Stimulated activated CD4-positive, alpha-beta T cell treated with anti-CD3 and anti-CD28 coated beads, Interleukin-1b, Interleukin-23, amount 100 ng/mL, for 24 hours (primary cell): ENCODE data around the gene CROCC2.
"Not testable (repeated sequence)": the region's sequence is repeated elsewhere in the genome, so short reads cannot be mapped to it uniquely, and the experiment has no call there.

Experiments used
- DNase-seq, 4 experiments: peaks; one replicate each; pipeline ENCODE4 v3.0.0-alpha.2; 2020; ENCODE audit warnings: low read depth in 4 of 4, low spot score in 1 of 4

Gene CROCC2

DNA sequence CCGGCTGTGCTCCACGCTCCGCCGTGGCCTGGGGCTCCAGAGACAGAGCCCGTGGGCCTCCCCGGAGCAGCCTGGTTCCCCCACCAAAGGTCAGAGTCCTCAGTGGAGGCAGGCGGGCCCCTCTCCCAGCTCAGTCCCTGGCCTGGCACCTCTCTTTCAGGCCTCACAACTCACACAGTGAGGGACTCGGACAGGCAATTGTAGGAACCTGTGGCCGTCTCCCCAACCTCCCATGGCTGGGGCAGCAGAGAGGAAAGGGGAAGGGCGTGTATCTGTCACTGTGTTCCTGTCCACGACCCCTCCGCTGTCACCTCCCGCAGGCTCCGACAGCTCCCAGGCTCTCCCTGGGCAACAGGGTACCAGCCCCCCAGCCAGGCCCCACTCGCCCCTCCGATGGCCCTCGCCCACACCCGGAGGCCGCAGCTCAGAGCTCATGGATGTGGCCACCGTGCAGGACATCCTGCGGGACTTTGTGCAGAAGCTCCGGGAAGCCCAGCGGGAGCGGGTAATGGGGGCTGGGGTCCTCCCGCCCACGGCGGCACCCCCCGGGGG lies 59.8 kb downstream of the CROCC2 start:
- DNase-seq: no peak

DNA sequence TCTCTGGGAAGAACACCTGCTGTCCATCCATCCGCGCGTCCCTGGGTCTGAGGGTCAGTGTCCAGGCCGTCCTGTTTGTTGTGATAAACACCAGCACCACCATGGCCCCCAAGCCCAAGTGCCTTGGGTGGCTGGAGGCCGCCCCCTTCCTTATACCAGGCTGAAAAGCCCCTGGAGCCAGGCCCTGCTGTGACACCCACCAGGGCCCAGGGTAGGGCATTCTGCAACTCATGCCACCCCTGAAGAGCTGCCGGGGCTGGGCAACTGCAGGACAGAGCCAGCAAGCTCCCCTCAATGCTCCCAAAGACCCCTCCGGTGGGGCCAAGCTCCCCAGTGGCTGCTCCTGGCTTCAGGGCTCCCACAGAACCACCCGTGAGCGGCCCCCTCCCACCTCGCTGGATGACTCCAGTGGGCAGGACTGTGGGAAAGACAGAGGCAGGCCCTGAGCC lies 60.3 kb downstream of the CROCC2 start:
- DNase-seq: no peak

DNA sequence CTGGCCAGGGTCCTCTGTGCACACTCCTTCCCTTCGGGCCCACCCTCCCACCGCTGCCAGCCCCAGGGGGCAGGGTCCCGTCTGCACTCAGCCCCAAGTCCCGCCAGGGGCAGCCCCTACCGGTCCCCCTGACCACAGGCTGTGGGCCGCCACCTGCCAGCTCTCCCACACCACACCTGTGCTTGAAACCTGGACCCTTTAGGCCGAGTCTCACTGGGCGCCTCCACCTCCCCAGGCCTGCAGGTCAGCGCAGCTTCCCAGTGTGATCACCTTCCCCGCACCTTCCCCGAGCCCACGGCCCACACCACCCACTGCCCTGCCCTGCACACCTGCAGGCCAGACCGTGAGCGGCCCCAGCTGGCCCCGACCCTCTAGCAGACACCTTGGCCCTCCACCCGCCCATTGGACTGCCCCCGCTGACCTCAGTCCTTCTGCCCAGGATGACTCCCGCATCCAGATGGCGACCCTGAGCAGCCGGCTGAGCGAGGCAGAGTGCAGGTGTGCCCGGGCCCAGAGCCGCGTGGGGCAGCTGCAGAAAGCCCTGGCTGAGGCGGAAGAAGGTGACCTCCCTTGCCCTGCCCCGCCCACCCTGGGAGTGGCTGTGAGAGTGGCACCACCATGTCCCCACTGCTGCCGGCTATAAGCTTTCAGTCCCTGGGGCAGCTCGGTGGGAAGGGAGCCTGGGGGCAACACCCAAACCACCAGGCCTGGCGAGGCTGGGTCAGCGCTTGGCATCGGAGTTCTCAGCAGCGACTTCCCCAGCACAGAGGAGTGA lies 61.0 kb downstream of the CROCC2 start:
- no peak for DNase-seq

DNA sequence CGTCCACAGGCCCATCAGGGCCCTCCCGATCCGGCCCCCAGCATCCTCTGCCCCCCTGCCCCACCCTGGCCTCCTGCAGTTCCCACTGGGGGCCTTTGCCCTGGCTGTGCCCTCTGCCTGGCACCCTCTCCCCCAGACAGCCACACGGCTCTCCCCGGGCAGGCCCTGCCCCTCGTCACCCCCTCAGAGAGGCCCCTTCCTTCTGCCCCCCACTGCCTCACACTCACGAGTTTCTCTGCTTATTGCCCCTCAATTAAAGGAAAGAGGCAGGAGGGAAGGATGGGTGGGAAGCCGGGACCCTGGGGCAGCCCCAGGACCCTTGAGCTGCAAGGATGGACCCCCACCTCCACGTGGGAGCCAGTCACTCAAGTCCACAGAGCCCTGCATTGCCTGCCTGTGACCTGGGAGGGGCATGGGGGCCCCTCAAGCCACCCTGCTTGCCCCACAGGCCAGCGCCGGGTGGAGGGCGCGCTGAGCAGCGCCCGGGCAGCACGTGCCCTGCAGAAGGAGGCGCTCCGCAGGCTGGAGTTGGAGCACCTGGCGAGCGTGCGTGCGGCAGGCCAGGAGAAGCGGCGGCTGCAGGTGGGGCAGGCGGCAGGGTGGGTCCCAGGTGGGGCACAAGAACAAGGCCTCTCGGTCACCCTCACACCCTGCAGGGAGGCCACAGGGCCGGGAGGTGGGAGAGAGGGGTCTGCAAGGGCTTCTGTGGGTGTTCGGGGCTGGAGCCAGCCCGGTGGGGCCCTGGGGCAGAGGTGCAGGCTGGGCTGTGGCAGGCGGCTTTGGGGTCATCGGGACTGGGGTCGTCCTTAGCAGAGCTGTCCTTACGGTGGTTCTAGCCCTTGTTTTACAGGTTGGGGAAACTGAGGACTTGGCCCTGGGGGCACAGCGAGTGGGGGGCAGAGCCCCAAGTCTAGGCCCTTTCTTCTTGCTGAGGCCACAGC lies 61.8 kb downstream of the CROCC2 start:
- no peak for DNase-seq

DNA sequence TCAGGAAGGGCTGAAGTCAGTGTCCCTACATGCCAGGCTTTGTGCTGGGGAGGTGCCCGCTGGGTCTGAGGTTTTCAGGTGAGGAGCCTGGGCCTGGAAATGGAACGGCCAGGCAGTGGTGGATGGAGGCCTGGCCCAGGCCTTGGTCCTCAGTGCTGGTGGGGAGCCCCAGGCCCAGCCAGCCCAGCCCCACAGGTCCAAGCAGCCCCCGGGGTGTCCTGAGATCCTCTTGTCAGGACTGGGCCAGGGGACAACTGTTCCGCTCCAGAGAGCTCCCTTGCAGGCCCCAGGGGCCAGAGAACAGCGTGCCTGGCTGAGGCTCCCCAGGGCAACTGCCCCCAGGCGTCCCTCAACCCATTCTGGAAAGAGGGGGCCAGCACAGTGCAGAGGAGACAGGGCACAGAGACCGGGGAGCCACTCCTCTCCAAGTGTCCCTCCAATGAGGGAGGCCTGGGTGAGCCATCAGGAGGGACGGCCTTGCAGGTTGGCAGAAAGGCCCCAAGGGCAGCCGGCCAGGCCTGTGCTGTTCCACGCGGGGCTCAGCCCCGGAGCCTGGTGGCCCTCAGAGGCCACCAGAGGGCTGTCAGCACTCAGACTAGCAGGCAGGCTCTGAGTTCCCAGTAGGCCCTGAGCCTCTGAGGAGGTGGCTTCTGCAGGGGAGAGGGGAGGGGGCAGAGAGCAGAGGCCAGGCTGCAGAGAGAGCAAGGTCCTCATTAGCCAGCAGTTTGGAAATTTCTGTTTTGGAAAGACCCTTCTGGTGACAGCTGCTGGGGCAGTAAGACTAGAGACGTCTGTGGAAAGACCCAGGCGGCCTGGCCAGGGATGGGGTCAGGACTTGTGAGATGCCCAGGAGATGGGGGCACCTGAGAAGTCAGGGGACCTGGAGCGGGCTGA lies 62.8 kb downstream of the CROCC2 start:
- DNase-seq: no peak

DNA sequence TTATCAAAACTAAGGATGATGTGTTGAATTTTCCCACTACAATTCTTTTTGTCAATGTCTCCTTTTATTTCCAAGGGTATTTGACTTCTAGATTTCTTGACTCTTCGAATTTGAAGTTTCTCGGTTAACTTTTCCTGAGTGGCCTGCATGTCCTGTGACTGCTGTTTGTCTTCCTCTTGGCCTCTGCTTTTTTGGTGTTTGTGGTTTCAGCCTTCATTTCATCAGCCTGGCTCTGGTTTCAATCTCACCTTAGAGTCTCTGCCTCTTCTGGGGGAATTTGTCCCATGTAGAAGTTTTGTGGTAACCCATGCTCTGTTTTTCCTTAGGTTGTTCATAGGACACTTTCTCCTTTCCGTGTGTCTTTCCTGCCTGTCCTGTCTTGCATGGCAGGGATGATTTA lies 64.0 kb downstream of the CROCC2 start:
- no peak for DNase-seq

DNA sequence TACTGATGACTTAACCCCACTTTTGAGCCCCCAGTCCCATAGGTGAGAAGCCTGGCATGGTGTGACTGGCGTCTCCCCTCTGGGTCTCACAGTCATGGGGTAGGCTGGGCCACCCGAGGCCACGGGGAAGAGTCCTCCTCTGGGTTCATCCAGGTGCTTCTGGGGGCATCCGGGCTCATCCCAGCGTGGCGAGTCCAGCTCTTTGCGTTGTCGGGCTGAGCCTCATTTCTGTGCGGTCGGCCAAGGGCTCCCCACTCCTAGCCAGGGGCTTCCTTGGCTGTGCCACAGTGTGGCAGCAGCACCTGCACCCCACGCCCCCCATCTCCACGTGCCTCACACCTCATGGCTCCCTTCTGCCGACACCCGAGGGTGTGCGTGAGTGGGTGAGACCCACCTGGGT lies 64.7 kb downstream of the CROCC2 start:
- no peak for DNase-seq

DNA sequence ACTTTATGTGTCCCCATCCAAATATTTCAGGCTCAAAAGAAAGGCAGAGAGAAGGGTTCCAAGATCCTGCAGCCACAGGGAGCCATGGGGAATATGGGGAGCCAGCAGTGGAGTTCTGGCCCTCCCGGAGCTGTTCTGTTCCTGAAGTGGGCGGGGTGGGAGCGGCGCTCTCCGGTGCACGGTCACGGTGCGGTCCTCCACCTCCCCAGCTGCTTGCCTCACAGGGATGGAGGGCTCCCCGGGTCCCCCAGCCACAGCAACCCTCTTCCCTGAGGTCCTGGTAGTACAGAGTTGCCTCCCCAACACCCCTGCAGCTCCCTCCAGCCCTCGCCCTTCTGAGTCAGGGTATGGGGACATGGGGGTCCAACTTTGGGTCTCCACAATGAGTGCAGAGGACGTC lies 66.1 kb downstream of the CROCC2 start:
- DNase-seq: no peak

DNA sequence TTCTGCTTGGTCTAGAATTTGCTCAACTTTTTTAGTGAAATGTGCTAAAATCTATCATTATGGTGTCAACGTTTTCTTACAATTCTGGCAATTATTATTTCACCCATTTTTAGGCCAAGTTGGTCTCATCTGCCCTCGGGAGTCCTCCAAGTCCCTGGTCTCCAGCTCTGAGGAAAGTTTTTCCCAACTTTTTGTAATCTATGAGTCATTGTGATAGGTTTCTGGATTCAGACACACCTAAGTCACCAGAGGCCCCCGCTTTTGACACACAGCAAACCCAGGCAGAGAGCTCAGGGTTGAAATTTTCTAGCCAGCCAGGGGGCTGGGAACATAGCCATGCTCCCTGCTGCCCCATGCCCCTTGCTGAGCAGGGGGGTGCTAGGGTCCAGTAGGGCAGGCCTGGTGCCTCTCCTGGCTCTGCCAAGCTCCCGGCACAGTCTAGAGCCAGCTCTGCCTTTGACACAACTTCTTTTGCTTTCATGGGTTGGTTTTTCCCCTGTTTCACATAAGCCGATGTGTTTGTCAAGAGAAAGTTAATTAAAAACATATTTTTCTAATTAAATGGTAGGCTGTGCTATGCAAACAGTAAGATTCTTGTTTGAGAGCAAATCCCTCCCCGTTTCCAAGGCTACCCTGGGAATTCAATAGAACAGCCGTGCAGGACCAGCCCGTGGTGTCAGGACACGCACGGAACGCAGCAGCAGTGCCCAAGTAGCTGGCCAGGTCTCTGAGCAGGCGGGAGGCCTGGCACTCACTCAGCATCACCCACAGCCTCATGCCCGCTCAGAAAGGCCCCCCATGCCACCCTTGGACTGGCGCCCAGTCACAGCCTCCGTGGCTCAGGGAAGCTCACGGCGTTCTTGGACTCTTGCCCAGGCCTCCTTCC lies 66.7 kb downstream of the CROCC2 start:
- no peak for DNase-seq

DNA sequence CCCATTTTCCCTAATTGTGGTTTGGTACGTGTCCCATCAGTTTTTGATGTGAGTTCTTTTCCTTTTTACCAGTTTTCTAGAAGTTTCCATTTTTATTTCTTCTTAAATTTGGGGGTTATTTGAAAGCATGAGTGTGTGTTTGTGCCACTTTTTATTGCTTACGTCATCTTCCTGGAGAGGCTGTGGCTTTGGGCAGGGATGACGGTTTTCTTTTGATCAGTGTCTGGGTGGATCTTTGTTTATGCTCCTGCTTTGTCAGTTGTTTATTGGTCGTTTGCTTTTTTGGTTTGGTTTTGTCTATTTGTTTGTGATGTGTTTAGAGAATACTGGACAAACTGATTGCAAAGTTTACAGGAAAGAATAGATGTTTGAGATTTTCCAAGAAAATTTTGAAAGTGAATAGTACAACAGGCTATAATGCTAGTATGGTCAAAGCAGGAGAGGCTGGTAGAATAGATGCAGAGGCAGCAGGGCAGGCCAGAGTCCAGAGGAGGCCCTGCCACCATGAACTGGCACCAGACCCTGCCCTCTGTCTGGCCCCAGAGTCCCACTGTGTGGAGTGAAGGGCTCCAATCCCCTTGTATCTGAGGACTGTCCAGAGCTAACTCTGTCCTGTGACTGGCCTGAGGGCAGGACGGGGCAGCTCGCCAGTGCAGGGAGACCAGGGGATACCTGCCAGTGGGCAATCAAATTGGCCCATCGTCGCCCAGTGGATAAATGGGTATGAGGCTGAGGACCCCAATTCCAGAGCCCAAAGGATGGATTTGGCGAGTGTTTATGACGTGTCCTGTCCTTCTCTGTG lies 68.8 kb downstream of the CROCC2 start:
- no peak for DNase-seq

DNA sequence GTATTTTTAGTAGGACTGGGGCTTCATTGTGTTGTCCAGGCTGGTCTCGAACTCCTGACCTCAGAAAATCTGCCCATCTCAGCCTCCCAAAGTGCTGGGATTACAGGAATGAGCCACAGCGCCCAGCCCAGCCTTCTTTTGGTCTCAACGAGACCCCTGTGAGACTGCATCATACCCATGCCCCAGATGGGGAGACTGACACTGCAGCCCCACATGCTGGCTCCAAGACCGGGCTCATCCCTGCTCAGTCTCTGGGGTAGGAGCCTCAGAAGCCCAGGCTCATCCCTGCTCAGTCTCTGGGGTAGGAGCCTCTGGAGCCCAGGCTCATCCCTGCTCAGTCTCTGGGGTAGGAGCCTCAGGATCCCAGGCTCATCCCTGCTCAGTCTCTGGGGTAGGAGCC lies 69.8 kb downstream of the CROCC2 start:
- DNase-seq: not testable (repeated sequence)

DNA sequence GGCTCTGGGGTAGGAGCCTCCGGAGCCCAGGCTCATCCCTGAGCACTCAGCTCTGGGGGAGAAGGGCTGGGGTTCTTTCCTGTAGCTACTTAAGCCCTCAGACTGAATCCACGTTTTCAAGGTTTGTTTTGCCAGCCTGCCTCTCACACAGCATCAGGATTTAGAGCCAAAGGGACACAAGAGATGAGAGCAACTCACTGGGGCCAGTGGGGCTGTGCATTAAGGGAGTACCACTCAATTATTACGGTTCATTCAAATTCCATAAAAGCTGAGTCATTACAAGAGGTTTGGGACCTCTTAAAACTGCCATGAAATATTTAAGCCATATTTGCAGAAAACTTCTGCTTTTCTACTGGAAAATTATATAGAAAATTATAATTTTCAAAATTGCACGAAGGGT lies 75.1 kb downstream of the CROCC2 start:
- DNase-seq: no peak

DNA sequence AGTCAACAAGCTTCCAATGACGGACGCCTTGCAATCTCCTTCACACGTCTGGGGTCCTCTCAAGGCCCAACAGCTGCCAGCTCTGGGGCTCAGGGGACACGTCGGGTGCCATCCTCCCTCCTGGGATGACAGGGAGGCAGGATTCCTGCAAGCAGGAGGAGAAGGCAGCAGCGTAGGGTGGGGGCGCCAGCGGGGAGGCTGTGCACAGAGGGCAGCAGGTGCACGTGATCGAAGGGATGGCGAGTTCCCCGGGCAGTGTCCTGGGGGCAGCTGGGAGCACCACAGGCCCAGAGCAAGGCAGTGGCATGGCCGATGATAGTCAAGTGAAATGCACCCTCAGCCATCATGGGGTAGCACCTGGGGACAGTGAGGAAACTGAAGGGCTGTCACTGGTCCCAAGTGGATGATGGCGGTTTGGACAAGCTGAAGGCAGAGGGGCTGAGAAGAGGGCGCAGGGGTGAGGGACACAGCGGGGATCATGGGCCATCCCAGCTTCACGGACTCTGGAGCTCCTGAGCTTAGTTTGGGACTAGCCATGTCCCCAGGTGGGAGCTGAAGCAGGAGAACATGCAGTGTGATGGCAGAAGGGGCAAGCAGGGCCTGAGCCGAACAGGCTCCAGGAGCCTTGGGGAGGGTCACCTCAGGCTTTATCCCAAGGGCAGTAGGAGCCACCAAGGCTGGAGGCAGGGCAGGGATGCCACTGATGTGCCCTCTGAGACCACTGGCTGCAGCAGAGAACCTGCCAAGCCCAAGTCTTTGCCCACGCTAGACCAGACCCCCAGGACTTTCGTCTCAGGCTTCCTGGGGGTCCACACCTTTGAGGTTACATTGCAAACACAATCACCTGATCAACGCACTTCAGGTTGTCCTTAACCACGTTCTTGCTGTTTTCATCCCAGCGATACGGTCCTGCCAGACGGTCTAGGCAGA lies 76.0 kb downstream of the CROCC2 start:
- no peak for DNase-seq

DNA sequence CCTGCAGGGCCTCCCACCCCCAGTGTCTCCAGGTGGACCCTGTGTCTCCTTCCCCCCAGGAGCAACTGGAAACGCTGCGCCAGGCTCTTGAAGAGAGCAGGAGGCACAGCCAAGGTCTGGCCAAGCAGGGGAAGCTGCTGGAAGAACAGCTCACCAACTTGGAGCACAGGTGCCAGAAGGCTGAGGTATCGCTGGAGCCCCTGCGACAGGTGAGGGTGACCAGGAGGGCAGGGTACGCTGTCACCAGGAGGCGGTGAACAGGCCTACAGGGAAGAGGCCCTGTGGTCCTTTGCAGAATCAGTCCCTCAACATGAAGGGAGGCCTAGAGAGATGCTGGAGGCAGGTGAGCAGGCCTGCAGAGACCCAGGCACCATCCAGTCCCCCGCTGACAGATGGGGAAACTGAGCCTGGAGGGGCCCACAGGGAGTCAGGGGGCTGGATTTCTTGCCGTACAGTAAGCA lies 76.7 kb downstream of the CROCC2 start:
- DNase-seq: no peak

DNA sequence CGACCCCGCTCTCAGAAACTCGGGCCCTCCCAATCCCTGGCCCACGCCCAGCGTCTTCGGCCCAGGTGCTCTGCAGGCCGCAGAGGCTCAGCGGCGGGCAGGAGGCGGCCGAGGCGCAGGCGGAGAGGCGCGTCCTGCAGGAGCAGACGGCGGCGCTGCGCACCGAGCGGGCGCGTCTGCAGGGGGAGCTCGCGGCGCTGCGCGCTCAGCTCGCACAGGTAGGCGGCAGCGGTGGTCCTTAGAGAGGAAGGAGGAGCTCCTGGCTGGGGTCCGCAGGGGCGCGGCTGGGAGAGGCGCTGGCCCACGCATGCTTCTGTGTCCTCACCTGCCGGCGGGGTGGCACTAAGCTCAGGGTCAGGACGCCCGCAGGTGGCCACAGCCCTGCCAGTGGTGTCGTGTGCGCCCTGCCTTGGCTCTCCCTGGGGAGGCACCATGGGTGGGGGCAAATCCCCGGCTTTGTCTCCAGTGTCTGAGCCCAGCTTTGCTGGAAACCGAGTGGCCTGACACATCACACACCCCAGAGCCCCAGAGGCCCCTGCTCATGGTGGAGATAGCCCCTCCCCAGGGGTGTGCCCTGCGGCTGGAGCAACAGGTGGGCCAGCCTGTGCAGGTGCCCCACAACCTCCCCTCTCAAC lies 77.3 kb downstream of the CROCC2 start:
- peak in 1 of 4 experiments; percentile 14 for DNase-seq

DNA sequence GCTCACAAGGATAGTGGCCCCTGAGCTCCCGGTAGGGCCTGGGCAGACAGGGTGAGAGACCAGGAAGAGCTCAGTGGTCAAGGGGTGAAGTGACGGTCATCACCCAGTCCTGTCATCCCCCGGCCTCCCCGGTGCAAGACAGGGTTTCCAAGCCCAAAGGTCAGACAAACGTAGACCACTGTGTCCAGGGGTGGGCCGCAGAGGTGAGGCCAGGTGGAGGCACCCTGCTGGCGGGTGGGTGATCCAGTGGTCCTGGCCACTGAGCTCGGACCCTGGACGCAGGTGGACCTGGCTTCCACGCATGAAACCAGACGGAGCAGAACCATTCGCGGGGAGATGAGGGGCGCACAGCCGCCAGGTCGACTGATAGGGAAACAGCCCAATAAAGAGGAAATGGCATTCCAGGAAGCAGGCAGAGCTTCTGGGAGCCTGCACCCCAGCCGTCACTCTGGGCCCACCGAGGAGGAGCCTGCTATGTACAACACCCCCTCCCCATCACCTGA lies 77.9 kb downstream of the CROCC2 start:
- no peak for DNase-seq
